ENCODE results near the gene C20orf202.

GRCh38 chr20:1212607-1213396 lies 9.5 kb downstream of the C20orf202 start:
- TF ChIP-seq DEAF1 (CRISPR knock-in tag; IDR thresholded peaks at IDR 0.05) (peak; percentile 53; the same call in 1 of the 2 replicates), SMARCB1 (IDR thresholded peaks at IDR 0.05; ENCODE audit: insufficient read length, low read depth) (no peak)
